PC-3 (cell line): ENCODE results near the gene ABCG1.

Experiments
- CTCF ChIP-seq: fragments of 300-600 bp; sonication (generic); conservative IDR thresholded peaks from 2 replicates; pipeline ENCODE4 v1.5.1; 2017; ENCODE audit warnings: antibody characterized with exemption, low read depth, mild to moderate bottlenecking, low read length
- EZH2 ChIP-seq: fragments of 300-600 bp; sonication (generic); IDR thresholded peaks from one replicate; pipeline ENCODE4 v1.6.1; 2017; ENCODE audit warnings: antibody characterized with exemption, mild to moderate bottlenecking, low read length; ENCODE audit not compliant: unreplicated experiment
- EZH2phosphoT487 ChIP-seq: fragments of 300-600 bp; sonication (generic); IDR thresholded peaks from 2 replicates; pipeline ENCODE4 v1.6.1; 2018; ENCODE audit warnings: mild to moderate bottlenecking, antibody characterized with exemption, low read length, borderline replicate concordance

GRCh38 chr21:42281181-42281680 lies 62.3 kb downstream of the ABCG1 start:
- TF ChIP-seq EZH2phosphoT487 (no peak), CTCF (no peak), EZH2 (no peak)
